HG02610 (cell line): Measurements from ENCODE around the gene OSTC.
A peak's percentile ranks its signal among the peaks of the same experiment; 100 is the strongest.

Experiments
- ATAC-seq: cut with Tn5 transposase; IDR thresholded peaks from one replicate; pipeline ENCODE4 v1.9.1; 2021; ENCODE audit warnings: mild to moderate bottlenecking, moderate library complexity; ENCODE audit not compliant: unreplicated experiment

Gene OSTC

DNA sequence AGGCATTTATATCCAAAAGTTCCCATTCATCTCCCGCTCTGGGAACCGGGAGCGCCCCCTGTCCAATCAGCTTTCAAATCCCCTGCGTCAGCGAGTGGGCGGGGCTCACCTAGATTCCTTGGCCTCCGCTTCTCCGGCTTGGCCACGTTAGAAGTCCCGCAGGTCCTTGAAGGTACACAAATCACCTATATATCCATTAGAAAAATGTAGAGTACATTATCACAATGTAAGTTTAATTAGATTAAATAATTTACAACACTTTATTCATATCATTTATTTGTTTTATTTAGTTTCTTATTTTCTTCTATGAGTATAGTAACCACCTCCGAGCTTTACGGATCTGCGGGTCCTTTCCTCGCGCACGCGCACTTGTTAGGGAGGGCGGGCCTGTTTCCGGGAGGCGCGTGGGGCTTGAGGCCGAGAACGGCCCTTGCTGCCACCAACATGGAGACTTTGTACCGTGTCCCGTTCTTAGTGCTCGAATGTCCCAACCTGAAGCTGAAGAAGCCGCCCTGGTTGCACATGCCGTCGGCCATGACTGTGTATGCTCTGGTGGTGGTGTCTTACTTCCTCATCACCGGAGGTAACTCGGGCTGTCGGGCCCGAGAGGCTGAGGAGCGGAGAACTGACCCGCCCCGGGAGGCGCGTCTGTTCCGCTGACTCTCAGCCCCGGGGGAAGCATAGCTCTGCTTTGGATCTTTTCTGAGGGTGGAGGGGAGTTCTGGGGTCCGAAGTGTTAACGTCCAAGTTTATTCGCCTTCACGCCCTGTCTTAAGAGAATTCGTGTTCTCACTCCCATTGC lies at the start of gene OSTC:
Gene OSTC, plus strand, starts transcription at position 388 of the 802 bp plus-strand sequence. Its CDS starts 57 bp downstream, at position 445.
- ATAC-seq = peak; percentile 94

- no peak for ATAC-seq
Observed at GRCh38 chr4:108601106-108601505, 49.3 kb upstream of the OSTC start.

DNA sequence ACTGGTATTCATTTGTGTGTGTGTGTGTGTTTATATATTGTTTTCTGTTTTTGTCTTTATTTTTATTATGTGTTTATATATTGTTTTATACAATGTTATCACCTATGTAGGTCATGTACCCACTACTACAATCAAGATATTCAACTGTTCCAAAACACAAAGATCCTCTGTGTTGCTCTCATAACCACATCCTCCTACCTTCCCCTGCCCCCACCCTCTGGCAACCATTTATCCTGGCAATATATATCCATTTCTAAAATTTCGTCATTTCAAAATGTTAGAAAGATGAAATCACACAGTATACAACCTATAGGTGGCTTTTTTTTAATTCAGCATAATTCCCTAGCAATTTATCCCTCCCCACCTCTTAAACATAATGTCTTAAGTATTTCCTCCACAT lies 48.9 kb upstream of the OSTC start:
- no peak for ATAC-seq

DNA sequence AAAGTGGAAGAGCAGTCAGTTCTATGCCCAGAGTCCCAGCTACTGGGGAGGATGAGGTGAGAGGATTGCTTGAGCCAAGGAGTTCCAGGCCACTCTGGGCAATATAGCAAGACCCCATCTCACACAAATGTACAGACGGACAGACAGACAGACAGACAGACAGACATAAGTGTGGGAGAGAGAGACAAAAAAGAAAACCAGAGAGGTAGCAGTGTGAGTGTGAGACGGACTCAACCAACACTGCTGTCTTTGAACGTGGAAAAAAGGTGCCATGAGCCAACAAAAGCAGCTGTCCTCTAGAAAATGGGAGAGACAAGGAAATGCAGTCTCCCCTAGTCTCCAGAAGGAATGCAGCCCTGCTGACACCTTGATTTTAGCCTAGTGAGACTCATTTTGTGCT lies 48.2 kb upstream of the OSTC start:
- no peak for ATAC-seq

GRCh38 chr4:108607079-108607815 lies 43.2 kb upstream of the OSTC start:
- no peak for ATAC-seq

DNA sequence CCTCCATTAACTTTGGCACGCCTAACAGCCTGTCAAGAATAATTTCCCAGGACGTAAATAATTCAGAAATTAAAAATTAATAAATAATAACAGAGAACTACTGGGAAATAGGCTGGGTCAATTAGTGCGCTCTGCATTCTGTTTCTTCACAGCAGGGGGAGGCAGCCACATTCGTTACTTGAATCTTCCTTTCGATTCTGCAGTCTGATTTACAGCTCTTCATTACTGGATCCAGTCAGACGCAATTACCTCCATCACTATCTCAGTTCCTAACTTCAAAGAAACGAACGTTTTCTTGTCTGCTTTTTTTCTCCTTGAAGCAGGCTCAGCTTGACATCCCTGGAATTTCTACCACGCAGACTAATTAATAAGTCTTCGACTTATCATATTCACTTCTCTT lies 39.0 kb upstream of the OSTC start:
- ATAC-seq = no peak

DNA sequence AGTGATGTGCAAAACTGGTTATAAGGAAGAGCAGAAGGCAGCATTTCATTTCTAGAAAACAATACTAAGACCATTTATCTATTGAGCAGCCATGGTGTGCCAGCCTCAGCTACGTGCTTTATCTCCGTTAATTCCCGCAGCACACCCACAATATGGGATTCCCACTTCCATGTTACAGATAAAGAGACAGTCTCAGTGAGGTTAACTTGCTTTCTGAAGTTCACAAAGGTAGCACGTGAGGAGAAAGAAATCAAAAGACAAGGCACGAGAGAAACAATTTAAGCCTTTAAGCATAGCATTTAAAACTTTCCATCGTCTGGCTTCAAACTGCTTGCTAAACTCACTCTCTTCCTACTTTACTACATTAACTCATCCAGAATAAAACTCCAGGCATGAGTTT lies 38.0 kb upstream of the OSTC start:
- ATAC-seq = no peak

GRCh38 chr4:108619372-108620100 lies 30.9 kb upstream of the OSTC start:
- ATAC-seq = no peak

DNA sequence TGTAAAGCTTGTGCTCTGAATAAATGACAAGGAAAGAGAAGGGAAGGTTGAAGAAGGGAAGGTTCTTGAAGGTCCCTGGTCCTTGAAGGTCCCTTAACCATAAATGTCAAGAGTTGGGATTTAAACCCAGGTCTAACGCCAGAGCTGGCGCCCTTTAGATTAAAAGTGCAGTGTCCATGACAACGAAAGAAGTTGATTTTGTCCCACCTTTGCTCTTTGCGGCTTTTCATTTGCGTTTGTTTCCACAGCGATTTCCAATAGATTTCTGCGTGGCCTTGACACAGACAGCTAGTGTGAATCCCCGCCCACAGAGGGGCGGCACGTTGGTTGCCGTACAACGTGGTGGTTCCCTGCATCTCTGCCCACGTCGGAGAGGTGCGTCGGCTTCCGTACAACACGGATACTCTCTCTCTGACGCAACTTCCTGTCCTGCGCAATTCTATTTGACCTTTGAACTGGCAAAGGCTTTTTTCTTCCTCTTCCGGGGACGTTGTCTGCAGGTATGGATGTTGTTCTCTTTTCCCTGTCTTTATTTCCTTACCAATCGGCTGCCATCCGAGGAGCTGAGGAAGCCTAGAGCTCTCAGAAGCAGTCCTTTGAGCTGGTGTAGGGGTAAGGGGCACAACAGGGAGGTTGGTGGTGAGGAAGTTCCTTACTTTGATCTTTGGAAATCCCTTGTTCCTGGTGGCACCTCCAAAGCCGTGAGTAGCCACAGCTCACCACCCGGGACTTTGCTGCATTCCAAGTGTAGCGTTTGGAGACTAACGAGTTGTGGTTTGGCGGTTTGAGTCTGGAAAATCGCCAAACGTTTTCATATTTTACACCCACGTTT lies 30.1 kb upstream of the OSTC start, which contains the start of gene RPL34:
Gene RPL34, plus strand, starts transcription at position 476 of the 832 bp plus-strand sequence. CDS start 1,384 bp downstream, outside the sequence.
- ATAC-seq = peak; percentile 100

- ATAC-seq = peak; percentile 14
Observed at GRCh38 chr4:108620933-108621905, 29.2 kb upstream of the OSTC start.

DNA sequence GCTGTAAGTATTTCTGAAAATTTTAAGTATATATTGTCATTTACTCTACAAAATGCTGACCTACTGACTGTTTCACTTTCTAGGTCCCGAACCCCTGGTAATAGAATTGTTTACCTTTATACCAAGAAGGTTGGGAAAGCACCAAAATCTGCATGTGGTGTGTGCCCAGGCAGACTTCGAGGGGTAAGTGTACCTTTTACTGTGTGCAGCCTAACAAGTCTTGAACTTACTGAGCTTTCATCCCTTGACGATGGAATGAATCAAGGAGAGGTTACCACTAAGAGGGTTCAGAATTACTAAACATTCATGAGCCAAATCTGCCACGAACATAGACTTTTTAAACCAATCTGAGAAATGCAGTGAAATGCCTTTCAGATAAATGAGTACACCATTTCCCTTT lies 28.4 kb upstream of the OSTC start:
- no peak for ATAC-seq

- no peak for ATAC-seq
Observed at GRCh38 chr4:108622828-108623227, 27.6 kb upstream of the OSTC start.

DNA sequence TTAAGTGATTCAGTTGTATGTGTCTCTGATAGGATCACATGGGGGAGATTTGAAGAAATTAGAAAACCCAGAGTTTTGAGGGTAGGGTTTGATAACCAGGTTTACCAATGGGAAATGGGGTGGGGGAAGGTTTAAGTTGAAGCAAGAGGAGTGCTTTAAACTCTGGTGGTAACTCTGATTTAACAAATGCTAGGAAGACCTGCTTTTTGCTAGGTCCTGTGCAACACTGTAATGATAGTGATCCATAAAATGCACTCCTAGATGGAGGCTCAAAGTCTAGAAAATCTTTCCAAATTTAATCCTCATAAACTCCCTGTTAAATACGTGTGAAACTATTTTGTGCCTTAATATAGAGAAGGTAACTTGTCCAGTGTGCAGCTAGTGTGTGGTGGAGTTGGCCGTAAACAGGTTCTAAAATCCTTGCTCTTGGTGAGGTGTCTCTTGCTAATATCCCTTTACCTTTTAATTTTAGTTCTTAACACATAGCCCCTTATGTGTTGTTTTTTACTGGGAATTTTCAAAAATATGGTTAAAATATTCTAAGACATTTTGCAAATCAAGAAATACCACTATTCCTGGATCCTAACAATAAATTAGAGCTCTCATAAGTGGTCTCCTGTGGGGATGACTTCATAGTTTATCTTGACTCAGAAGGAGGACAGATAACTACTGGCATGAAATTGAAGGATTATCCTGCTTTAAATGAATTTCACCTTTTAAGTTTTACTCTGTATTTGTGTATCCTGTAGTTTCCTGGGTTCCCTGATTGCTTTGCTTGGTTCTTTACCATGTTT lies 25.9 kb upstream of the OSTC start:
- ATAC-seq = no peak

- no peak for ATAC-seq
Observed at GRCh38 chr4:108626056-108626455, 24.3 kb upstream of the OSTC start.

DNA sequence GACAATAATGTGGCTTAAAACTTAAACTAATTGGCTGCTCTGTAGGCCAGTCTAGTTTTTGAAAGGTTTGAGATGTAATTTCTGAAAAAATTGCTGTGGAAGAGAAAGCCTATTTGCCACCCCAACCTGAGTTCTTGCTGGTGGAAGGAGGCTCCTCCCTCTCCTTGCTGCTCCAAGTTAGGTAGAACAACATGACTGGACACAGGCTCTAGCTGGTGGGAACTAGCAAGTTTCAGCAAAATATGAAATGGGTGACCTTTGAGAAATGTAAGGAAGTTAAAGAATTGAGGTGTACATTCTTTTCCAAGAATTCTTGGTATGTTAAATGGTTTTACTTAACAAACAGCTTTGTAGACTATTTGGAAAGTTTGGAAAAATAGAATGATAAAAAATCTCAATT lies 22.0 kb upstream of the OSTC start:
- no peak for ATAC-seq

DNA sequence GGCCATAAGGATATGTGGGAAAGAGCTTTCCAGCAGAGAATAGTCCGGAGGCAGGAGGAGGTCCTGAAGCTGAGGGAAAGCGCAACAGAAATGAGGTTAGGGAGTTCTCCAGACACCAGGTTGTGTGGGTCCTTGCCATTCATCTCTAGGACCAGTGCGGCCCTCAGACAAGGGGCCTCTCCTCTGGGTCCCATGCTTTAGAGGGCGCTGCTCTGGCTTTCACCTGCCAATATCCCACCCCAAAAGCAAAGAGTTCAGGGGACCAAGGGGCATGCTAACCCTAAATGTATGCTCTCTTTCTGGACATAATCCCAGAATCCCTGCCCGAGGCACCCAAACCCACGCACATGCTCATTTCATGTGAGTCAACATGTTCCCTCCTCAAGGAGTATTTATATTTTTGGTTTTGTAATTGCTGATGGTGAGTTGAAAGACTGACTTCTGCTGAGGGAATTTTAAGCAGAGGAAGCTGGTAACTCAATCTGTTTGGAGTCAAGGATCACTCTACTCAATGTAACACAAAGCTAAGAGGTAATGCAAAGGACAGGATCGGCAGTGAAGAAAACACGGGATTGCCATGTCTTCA lies 15.2 kb upstream of the OSTC start:
- no peak for ATAC-seq

- no peak for ATAC-seq
Observed at GRCh38 chr4:108636246-108636645, 14.2 kb upstream of the OSTC start.

GRCh38 chr4:108637856-108638255 lies 12.5 kb upstream of the OSTC start:
- ATAC-seq = no peak
